ENCODE results near the gene ZNF692.

The ZNF692 gene

GRCh38 chr1:248906009-248906752 is 47.3 kb upstream of the ZNF692 start, which contains the start of gene PGBD2:
TSS of gene PGBD2 (plus strand) at chr1:248906235. CDS start at chr1:248913863, 7,628 bp downstream.
- peak within 1 kb of the TSS; percentile 97 for H2AFZ ChIP-seq (ENCODE audit: low read depth, low read length, severe bottlenecking)
- no peaks in the 10 kb centered on the region for H3K9me2 ChIP-seq (replicated peaks; ENCODE audit: insufficient read depth, low read length)
- H3K9me3 ChIP-seq (ENCODE audit: insufficient read depth, low read length), result no peaks in the 10 kb centered on the region
- H3K79me2 ChIP-seq (ENCODE audit: insufficient read depth, low read length), result peaks cover 9% of the 10 kb centered on the region
- H3K36me3 ChIP-seq (ENCODE audit: low read length), result no peaks in the 10 kb centered on the region
- H3K27ac ChIP-seq (ENCODE audit: low read depth, low read length), result peak within 1 kb of the TSS; percentile 64
- H3K9ac ChIP-seq (ENCODE audit: low read length), result peak within 1 kb of the TSS; percentile 72
- peak within 1 kb of the TSS; percentile 79 for H3K4me2 ChIP-seq (ENCODE audit: low read depth, low read length, poor library complexity, severe bottlenecking)
- H3K4me3 ChIP-seq (ENCODE audit: insufficient read depth, low read length, poor library complexity, severe bottlenecking), result peak within 1 kb of the TSS; percentile 68
- no peaks in the 10 kb centered on the region for H4K20me1 ChIP-seq (ENCODE audit: low read depth, low read length)
- no peaks in the 10 kb centered on the region for H3K27me3 ChIP-seq (ENCODE audit: low read length)
- peak; percentile 60 for TF ChIP-seq CTCF (IDR thresholded peaks at IDR 0.05; ENCODE audit: insufficient read depth, low read length, poor library complexity, severe bottlenecking)
- no peak for TF ChIP-seq EZH2phosphoT487 (conservative IDR thresholded peaks at IDR 0.05; ENCODE audit: low read length)
- peaks cover 14% of the 10 kb centered on the region; the same call in 1 of the 2 replicates for H3F3A ChIP-seq (ENCODE audit: insufficient read depth)

GRCh38 chr1:248905662-248906008 is 46.8 kb upstream of the ZNF692 start:
- Histone ChIP-seq H3K9ac (ENCODE audit: low read length) (peak overlapping the region; percentile 61), H3K27me3 (ENCODE audit: low read length) (no peaks in the 10 kb centered on the region), H2AFZ (ENCODE audit: low read depth, low read length, severe bottlenecking) (peak overlapping the region; percentile 97), H3K36me3 (ENCODE audit: low read length) (no peaks in the 10 kb centered on the region), H3K27ac (ENCODE audit: low read depth, low read length) (peak overlapping the region; percentile 14; the same call in 1 of the 2 replicates), H3K79me2 (ENCODE audit: insufficient read depth, low read length) (peaks cover 9% of the 10 kb centered on the region), H4K20me1 (ENCODE audit: low read depth, low read length) (no peaks in the 10 kb centered on the region), H3K9me3 (ENCODE audit: insufficient read depth, low read length) (no peaks in the 10 kb centered on the region), H3K4me3 (ENCODE audit: insufficient read depth, low read length, poor library complexity, severe bottlenecking) (peak overlapping the region; percentile 58), H3F3A (ENCODE audit: insufficient read depth) (peaks cover 14% of the 10 kb centered on the region; the same call in 1 of the 2 replicates), H3K9me2 (replicated peaks; ENCODE audit: insufficient read depth, low read length) (no peaks in the 10 kb centered on the region), H3K4me2 (ENCODE audit: low read depth, low read length, poor library complexity, severe bottlenecking) (peak overlapping the region; percentile 79)
- TF ChIP-seq EZH2phosphoT487 (conservative IDR thresholded peaks at IDR 0.05; ENCODE audit: low read length) (no peak), CTCF (IDR thresholded peaks at IDR 0.05; ENCODE audit: insufficient read depth, low read length, poor library complexity, severe bottlenecking) (no peak)

- Histone ChIP-seq H3K4me3 (ENCODE audit: insufficient read depth, low read length, poor library complexity, severe bottlenecking) (no peak overlapping the region), H3K27ac (ENCODE audit: low read depth, low read length) (no peak overlapping the region), H3K79me2 (ENCODE audit: insufficient read depth, low read length) (peaks cover 9% of the 10 kb centered on the region; the same call in 1 of the 2 replicates), H3K27me3 (ENCODE audit: low read length) (no peaks in the 10 kb centered on the region), H3K36me3 (ENCODE audit: low read length) (no peaks in the 10 kb centered on the region), H3K4me2 (ENCODE audit: low read depth, low read length, poor library complexity, severe bottlenecking) (no peak overlapping the region), H3K9ac (ENCODE audit: low read length) (no peak overlapping the region), H3K9me3 (ENCODE audit: insufficient read depth, low read length) (no peaks in the 10 kb centered on the region), H3F3A (ENCODE audit: insufficient read depth) (peaks cover 14% of the 10 kb centered on the region; the same call in 1 of the 2 replicates), H2AFZ (ENCODE audit: low read depth, low read length, severe bottlenecking) (peak overlapping the region; percentile 25), H4K20me1 (ENCODE audit: low read depth, low read length) (no peaks in the 10 kb centered on the region), H3K9me2 (replicated peaks; ENCODE audit: insufficient read depth, low read length) (no peaks in the 10 kb centered on the region)
- no peak for TF ChIP-seq CTCF (IDR thresholded peaks at IDR 0.05; ENCODE audit: insufficient read depth, low read length, poor library complexity, severe bottlenecking)
- no peak for TF ChIP-seq EZH2phosphoT487 (conservative IDR thresholded peaks at IDR 0.05; ENCODE audit: low read length)
Observed at GRCh38 chr1:248904437-248905216, 45.7 kb upstream of the ZNF692 start.

Measured in SU-DHL-6 (cell line).